ENCODE measurements around the gene BAHD1. TPM values are rescaled to one million over a fixed set of nuclear protein-coding genes. Genes with fewer than 3 reads are reported as not detected.

Gene BAHD1
- total RNA-seq, 1 donor from 2014 or later: 10.6 TPM

DNA sequence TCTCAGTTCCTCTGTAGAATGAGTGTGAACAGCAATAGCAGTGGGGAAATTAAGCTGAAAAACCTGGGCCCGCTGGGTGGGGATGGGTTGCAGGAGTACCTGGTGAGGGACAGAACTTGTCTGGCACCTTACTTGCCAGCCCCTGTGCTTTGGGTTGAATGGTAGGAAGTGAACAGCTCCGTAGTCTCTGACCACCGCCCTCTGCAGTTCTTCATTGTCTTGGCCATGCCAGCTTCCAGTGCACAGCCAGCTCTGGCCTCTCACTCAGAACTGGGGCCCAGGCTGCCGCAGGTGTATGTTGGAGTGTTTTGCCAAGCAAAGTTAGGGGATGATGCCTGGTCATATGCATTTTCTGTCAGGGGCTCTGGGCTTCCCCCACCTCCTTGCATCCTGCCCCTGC lies 16.0 kb downstream of the BAHD1 start:
- H3K4me1 ChIP-seq: peaks cover 4 to 15% of the 10 kb centered on the region in 2 donors
- DNase-seq (ENCODE audit: low spot score in 2 of 2): no peak
- no peak overlapping the region for H3K4me3 ChIP-seq
- H3K27ac ChIP-seq: no peak overlapping the region
- no peak for TF ChIP-seq CTCF (IDR thresholded peaks at IDR 0.05)
- H3K27me3 ChIP-seq: no peaks in the 10 kb centered on the region
- no peaks in the 10 kb centered on the region for H3K9me3 ChIP-seq
- peaks cover 12 to 25% of the 10 kb centered on the region in 2 donors for H3K36me3 ChIP-seq
- intact Hi-C loops (cut with DNase I): no loop called here

DNA sequence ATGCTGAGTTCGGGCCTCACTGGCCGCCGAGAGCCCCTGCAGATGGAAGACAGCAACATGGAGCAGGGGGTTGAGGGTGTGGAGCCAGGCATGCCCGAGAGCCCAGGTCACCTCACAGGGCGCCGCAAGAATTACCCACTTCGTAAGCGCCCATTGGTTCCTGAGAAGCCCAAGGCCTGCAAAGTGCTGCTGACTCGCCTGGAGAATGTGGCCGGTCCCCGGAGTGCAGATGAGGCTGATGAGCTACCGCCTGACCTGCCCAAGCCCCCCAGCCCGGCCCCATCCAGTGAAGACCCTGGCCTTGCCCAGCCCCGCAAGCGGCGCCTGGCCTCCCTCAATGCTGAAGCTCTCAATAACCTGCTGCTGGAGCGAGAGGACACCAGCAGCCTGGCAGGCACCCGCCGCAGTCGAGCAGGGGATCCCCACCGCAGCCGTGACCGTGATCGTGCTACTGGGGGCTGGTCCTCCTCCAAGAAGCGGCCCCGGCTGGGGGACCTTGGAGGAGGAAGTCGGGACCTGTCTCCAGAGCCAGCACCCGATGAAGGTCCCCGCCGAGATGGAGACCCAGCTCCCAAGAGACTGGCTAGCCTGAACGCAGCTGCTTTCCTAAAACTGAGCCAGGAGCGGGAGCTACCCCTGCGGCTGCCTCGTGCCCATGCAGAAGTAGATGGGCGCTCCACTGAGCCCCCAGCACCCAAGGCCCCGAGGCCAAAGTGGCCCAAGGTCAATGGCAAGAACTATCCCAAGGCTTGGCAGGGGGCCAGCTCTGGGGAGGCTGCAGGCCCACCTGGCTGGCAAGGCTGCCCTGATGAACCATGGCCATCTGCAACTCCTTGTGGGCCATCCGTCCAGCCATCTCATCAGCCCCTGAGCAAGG lies 18.0 kb downstream of the BAHD1 start:
- Histone ChIP-seq H3K9me3 (no peaks in the 10 kb centered on the region), H3K27ac (no peak overlapping the region), H3K27me3 (no peaks in the 10 kb centered on the region), H3K4me3 (no peak overlapping the region), H3K36me3 (peaks cover 22 to 45% of the 10 kb centered on the region in 2 donors), H3K4me1 (peaks cover 4 to 15% of the 10 kb centered on the region in 2 donors)
- DNase-seq (ENCODE audit: low spot score in 2 of 2): no peak
- intact Hi-C loops (cut with DNase I): no loop called here
- TF ChIP-seq CTCF (IDR thresholded peaks at IDR 0.05): no peak

GRCh38 chr15:40459391-40460015 lies 18.8 kb downstream of the BAHD1 start:
- Histone ChIP-seq H3K4me3 (no peak overlapping the region), H3K27me3 (no peaks in the 10 kb centered on the region), H3K27ac (no peak overlapping the region), H3K9me3 (no peaks in the 10 kb centered on the region), H3K36me3 (peaks cover 29 to 52% of the 10 kb centered on the region in 2 donors), H3K4me1 (peaks cover 4 to 14% of the 10 kb centered on the region in 2 donors)
- DNase-seq (ENCODE audit: low spot score in 2 of 2): no peak
- TF ChIP-seq CTCF (IDR thresholded peaks at IDR 0.05): no peak
- intact Hi-C loops (cut with DNase I): no loop called here

DNA sequence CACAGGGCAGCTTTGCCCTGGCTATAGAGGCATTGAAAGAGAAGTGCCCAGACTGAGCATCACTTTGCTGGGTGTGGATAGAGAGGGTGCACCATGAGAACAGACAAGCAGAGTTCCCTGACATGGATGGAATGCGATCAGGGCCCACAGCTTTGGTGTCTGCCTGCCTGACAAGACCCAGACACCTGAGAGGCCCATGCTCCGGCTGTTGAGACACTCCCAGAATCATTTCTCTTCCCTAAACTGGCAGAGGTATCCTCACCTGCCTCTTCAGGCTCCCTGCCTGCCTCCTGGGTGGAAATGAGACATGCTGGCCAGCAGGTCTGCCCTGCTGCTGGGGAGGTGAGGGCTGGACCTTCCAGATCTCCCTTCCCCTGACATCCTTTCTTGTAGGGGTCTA lies 19.7 kb downstream of the BAHD1 start:
- Histone ChIP-seq H3K4me3 (no peak overlapping the region), H3K27me3 (no peaks in the 10 kb centered on the region), H3K36me3 (peaks cover 29 to 61% of the 10 kb centered on the region in 2 donors), H3K9me3 (no peaks in the 10 kb centered on the region), H3K4me1 (peaks cover 4 to 6% of the 10 kb centered on the region in 2 donors), H3K27ac (no peak overlapping the region)
- no peak for TF ChIP-seq CTCF (IDR thresholded peaks at IDR 0.05)
- DNase-seq (ENCODE audit: low spot score in 2 of 2): no peak
- intact Hi-C loops (cut with DNase I): no loop called here

DNA sequence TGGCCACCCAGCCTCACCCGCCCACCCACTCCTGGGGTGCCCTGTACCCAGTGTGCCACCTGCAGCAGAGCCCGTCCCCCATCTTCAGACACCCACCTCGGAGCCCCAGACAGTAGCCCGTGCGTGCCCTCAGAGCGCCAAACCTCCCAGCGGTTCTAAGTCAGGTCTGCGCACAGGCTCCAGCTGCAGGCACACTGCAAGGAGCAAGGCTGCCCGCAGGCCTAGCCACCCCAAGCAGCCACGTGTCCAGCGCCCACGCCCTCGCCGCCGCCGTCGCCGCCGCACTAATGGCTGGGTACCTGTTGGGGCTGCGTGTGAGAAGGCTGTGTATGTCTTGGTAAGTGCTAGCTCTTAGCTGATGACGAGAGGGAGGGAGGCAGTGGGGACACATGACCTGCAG lies 21.2 kb downstream of the BAHD1 start:
- H3K27ac ChIP-seq: no peak overlapping the region
- DNase-seq (ENCODE audit: low spot score in 2 of 2): no peak
- no peaks in the 10 kb centered on the region for H3K27me3 ChIP-seq
- H3K4me1 ChIP-seq: no peaks in the 10 kb centered on the region
- no peaks in the 10 kb centered on the region for H3K9me3 ChIP-seq
- intact Hi-C loops (cut with DNase I): no loop called here
- peaks cover 39 to 69% of the 10 kb centered on the region in 2 donors for H3K36me3 ChIP-seq
- H3K4me3 ChIP-seq: no peak overlapping the region
- TF ChIP-seq CTCF (IDR thresholded peaks at IDR 0.05): no peak
